K562 (cell line): ENCODE results near the gene CREG2. TPM values are rescaled to one million over a fixed set of nuclear protein-coding genes. Genes with fewer than 3 reads are reported as not detected.

ENCODE experiments used
- ATAC-seq: fragments of 200-7000 bp; cut with Tn5 transposase; 3 replicates; pipeline ENCODE4 v1.9.1; 2020; ENCODE audit warnings: moderate library complexity
- BruUV-seq: library from RNA; stranded (reverse); fragments of 400-500 nt; replicated peaks from 2 replicates; lab custom pipeline; 2021; lab: Mats Ljungman, UMichigan
- CTCF ChIA-PET: fragments of 300-600 bp; formaldehyde crosslinking; extraction: SDS; loops from one replicate; lab custom pipeline; 2021; ENCODE audit warnings: low intra/inter-chr PET ratio; lab: Yijun Ruan, JAX
- POLR2A ChIA-PET: fragments of 300-600, 350-650 bp; sonication (Branson Sonifier 250); formaldehyde crosslinking; extraction: SDS; loops from one replicate; lab custom pipeline; 2021; ENCODE audit warnings: antibody characterized with exemption, inconsistent platforms; lab: Yijun Ruan, JAX
- DNase-seq, 4 experiments: peaks; one replicate each; pipeline versions ENCODE4 v3.0.0 to v3.0.0-alpha.2; 2011 to 2018; ENCODE audit warnings: low spot score in 3 of 4, mixed read lengths in 3 of 4; ENCODE audit errors: extremely low read depth in 1 of 4
- FAIRE-seq: peaks from 2 replicates; lab custom pipeline; 2011; peaks lifted over from hg19 to GRCh38; lab: Jason Lieb, UNC
- H2AFZ ChIP-seq: 2 replicates; pipeline ENCODE4 v1.6.0; 2011; ENCODE audit warnings: low read depth, low read length, control low read depth, inconsistent platforms
- H3K27ac ChIP-seq: fragments of 200-600 bp; 3 replicates; pipeline ENCODE4 v1.8.0; 2011; ENCODE audit warnings: low read depth, mild to moderate bottlenecking, control low read depth, inconsistent platforms, low read length, moderate library complexity, mixed read lengths; ENCODE audit errors: extremely low read depth
- H3K27me3 ChIP-seq, 2 experiments: fragments of 300-600 bp in 1 of 2; 2 replicates in 1 of 2; 3 replicates in 1 of 2; pipeline versions ENCODE4 v1.6.0 to v1.8.0; 2011; ENCODE audit warnings: inconsistent platforms in 2 of 2, low read length in 2 of 2, mild to moderate bottlenecking in 1 of 2, mixed read lengths in 1 of 2, moderate library complexity in 1 of 2; ENCODE audit not compliant: control insufficient read depth in 2 of 2, insufficient read depth in 2 of 2
- H3K36me3 ChIP-seq: fragments of 300-600 bp; 3 replicates; pipeline ENCODE4 v1.8.0; 2011; ENCODE audit warnings: mild to moderate bottlenecking, low read length, inconsistent platforms; ENCODE audit not compliant: control insufficient read depth, insufficient read depth
- H3K4me1 ChIP-seq, 2 experiments: fragments of 200-600 bp in 1 of 2; replicated peaks in 1 of 2; 2 replicates in 1 of 2; 3 replicates in 1 of 2; pipeline versions ENCODE4 v1.5.1 to v1.8.0; 2011; ENCODE audit warnings: inconsistent platforms in 2 of 2, low read length in 2 of 2, mild to moderate bottlenecking in 1 of 2, mixed read lengths in 1 of 2, moderate library complexity in 1 of 2; ENCODE audit not compliant: control insufficient read depth in 2 of 2, insufficient read depth in 2 of 2
- H3K4me2 ChIP-seq: 2 replicates; pipeline ENCODE4 v1.6.1; 2011; ENCODE audit warnings: low read length, control low read depth, inconsistent platforms, mixed read lengths; ENCODE audit not compliant: insufficient read depth
- H3K4me3 ChIP-seq: fragments of 200-600 bp; sonication (generic), shearing (Covaris generic); 2 replicates; pipeline ENCODE4 v1.5.1; 2016; ENCODE audit warnings: control low read depth, inconsistent platforms
- H3K79me2 ChIP-seq: fragments of 200-600 bp; 3 replicates; pipeline ENCODE4 v1.8.0; 2011; ENCODE audit warnings: low read length, inconsistent platforms; ENCODE audit not compliant: control insufficient read depth, insufficient read depth
- H3K9ac ChIP-seq, 2 experiments: 2 replicates each; pipeline versions ENCODE4 v1.6.0 to v1.6.1; 2011; ENCODE audit warnings: low read depth in 2 of 2, low read length in 2 of 2, control low read depth in 1 of 2, inconsistent platforms in 1 of 2, mild to moderate bottlenecking in 1 of 2, mixed read lengths in 1 of 2; ENCODE audit not compliant: insufficient read depth in 1 of 2
- H3K9me1 ChIP-seq: one replicate; pipeline ENCODE4 v1.6.0; 2011; ENCODE audit warnings: inconsistent platforms, mild to moderate bottlenecking, low read length, moderate library complexity; ENCODE audit not compliant: control insufficient read depth, insufficient read depth
- H3K9me3 ChIP-seq: replicated peaks from 2 replicates; pipeline ENCODE4 v1.5.1; 2011; ENCODE audit warnings: low read depth, low read length, inconsistent platforms; ENCODE audit not compliant: control insufficient read depth, insufficient read depth
- H4K20me1 ChIP-seq: replicated peaks from 2 replicates; pipeline ENCODE4 v1.6.1; 2011; ENCODE audit warnings: low read length, inconsistent platforms, mixed read lengths; ENCODE audit not compliant: control insufficient read depth, insufficient read depth
- ATF1 ChIP-seq, 2 experiments: fragments of 450-650 bp in 1 of 2; IDR thresholded peaks; 2 replicates each; pipeline ENCODE4 v1.6.1; 2016; ENCODE audit warnings: missing compliant biosample characterization in 1 of 2, missing genetic modification characterization in 1 of 2
- BRD4 ChIP-seq: fragments of 200-600 bp; sonication (generic); IDR thresholded peaks from 2 replicates; pipeline ENCODE4 v1.6.1; 2017; ENCODE audit warnings: inconsistent platforms
- JUN ChIP-seq, 2 experiments: sonication (generic) in 1 of 2; formaldehyde crosslinking in 1 of 2; IDR thresholded peaks; 2 replicates each; pipeline versions ENCODE4 v1.6.1 to v1.8.0; 2012 to 2022; ENCODE audit warnings: borderline replicate concordance in 2 of 2, mild to moderate bottlenecking in 2 of 2, improper control_type of control experiment in 1 of 2, low read depth in 1 of 2, low read length in 1 of 2, missing genetic modification reagents in 1 of 2
- MAFF ChIP-seq: IDR thresholded peaks from 2 replicates; pipeline ENCODE4 v1.6.1; 2012; ENCODE audit warnings: low read length, improper control_type of control experiment
- MAFG ChIP-seq: fragments of 450-650 bp; conservative IDR thresholded peaks from 2 replicates; pipeline ENCODE4 v1.6.1; 2016; ENCODE audit warnings: missing genetic modification characterization, missing compliant biosample characterization
- MYNN ChIP-seq, 2 experiments: sonication (generic); formaldehyde crosslinking in 1 of 2; IDR thresholded peaks; 2 replicates each; pipeline versions ENCODE4 v1.5.0 to v1.6.1; 2016 to 2020; ENCODE audit warnings: antibody characterized with exemption in 1 of 2, missing genetic modification reagents in 1 of 2
- NFE2L1 ChIP-seq: fragments of 450-650 bp; IDR thresholded peaks from 2 replicates; pipeline ENCODE4 v1.6.1; 2016; ENCODE audit warnings: missing genetic modification characterization, low read depth, mild to moderate bottlenecking, missing compliant biosample characterization, moderate library complexity, borderline replicate concordance
- SETDB1 ChIP-seq: IDR thresholded peaks from one replicate; pipeline ENCODE4 v1.6.1; 2012; ENCODE audit warnings: low read length, control low read depth, inconsistent platforms
- SMAD1 ChIP-seq: fragments of 150-350 bp; IDR thresholded peaks from 2 replicates; pipeline ENCODE4 v1.6.1; 2014; ENCODE audit warnings: low read length, low read depth; ENCODE audit not compliant: partially characterized antibody
- SMAD2 ChIP-seq: fragments of 150-350 bp; IDR thresholded peaks from 2 replicates; pipeline ENCODE4 v1.6.1; 2014; ENCODE audit warnings: low read depth, mild to moderate bottlenecking, low read length
- TARDBP ChIP-seq: fragments of 450-650 bp; IDR thresholded peaks from 2 replicates; pipeline ENCODE4 v1.6.1; 2016
- TFAM ChIP-seq: fragments of 250-450 bp; sonication (Bioruptor Pico); conservative IDR thresholded peaks from 2 replicates; pipeline ENCODE4 v1.5.0; 2021; ENCODE audit warnings: mild to moderate bottlenecking, moderate library complexity
- TRIM24 ChIP-seq, 2 experiments: fragments of 450-650 bp; IDR thresholded peaks; 2 replicates each; pipeline ENCODE4 v1.6.1; 2016
- ZNF165 ChIP-seq: fragments of 250-450 bp; sonication (Bioruptor Pico); IDR thresholded peaks from 2 replicates; pipeline ENCODE4 v1.4.0; 2020; ENCODE audit warnings: borderline replicate concordance
- ZNF445 ChIP-seq: fragments of 250-450 bp; sonication (Bioruptor Pico); IDR thresholded peaks from 2 replicates; pipeline ENCODE4 v1.4.0; 2020; ENCODE audit warnings: low read depth, mild to moderate bottlenecking, moderate library complexity
- ZNF79 ChIP-seq: fragments of 250-450 bp; sonication (Bioruptor Pico); IDR thresholded peaks from 2 replicates; pipeline ENCODE4 v1.4.0; 2020; ENCODE audit warnings: low read depth, mild to moderate bottlenecking, moderate library complexity
- ZNF830 ChIP-seq: fragments of 250-450 bp; sonication (Bioruptor Pico); IDR thresholded peaks from 2 replicates; pipeline ENCODE4 v1.5.0; 2021; ENCODE audit warnings: mild to moderate bottlenecking
- ZSCAN29 ChIP-seq: fragments of 450-650 bp; IDR thresholded peaks from 2 replicates; pipeline ENCODE4 v1.6.1; 2017
- ZZZ3 ChIP-seq: fragments of 450-650 bp; IDR thresholded peaks from 2 replicates; pipeline ENCODE4 v1.6.1; 2016; ENCODE audit warnings: antibody characterized with exemption, mild to moderate bottlenecking, moderate library complexity
- WGBS: fragments of 100-300 bp; shearing (Covaris generic); methylation state at CpG from one replicate; pipeline ENCODE4 v1.1.6; 2016; ENCODE audit warnings: low coverage, mixed read lengths; ENCODE audit not compliant: insufficient coverage; ENCODE audit errors: missing lambda C conversion rate; 5-methylcytosine and 5-hydroxymethylcytosine counted together
- in situ Hi-C: fragments of 300-500 bp; cut with MboI; formaldehyde crosslinking; loops from 4 replicates; pipeline ENCODE4 v1.15.0; 2018; ENCODE audit warnings: inconsistent platforms, mixed read lengths
- intact Hi-C: fragments of 100-400 bp; cut with micrococcal nuclease; formaldehyde crosslinking; loops from 2 replicates; pipeline ENCODE4 v1.14.2; 2022
- polyA plus RNA-seq, 8 experiments: library from polyadenylated mRNA; depleted of rRNA in 4 of 8; stranded (reverse) in 5 of 8; unstranded in 3 of 8; fragments of >200 nt; fragmentation: Nextera tagmentation in 2 of 8; fragmentation: Illumina TruSeq in 1 of 8; extraction: Ambion mirVana in 2 of 8; extraction: Trizol in 1 of 8; gene quantifications; 2 replicates each; pipeline versions ENCODE4 v1.2.1 to v1.2.3, GENCODE V29; 2011 to 2014; ENCODE audit warnings: inconsistent platforms in 1 of 8, missing spikeins in 1 of 8
- total RNA-seq, 7 experiments: library from RNA; depleted of rRNA in 6 of 7; stranded (reverse); fragments of >200 nt in 6 of 7; fragmentation: Illumina TruSeq in 2 of 7; extraction: Trizol in 2 of 7; gene quantifications; 2 replicates each; pipeline versions ENCODE4 v1.2.1 to v1.2.3, GENCODE V29; 2011 to 2021; ENCODE audit warnings: low replicate concordance in 1 of 7
- TF ChIP-seq, protein P1 (sequence below): sonication (generic); formaldehyde crosslinking; IDR thresholded peaks from 2 replicates; pipeline ENCODE4 v1.8.1; 2023; ENCODE audit warnings: mild to moderate bottlenecking, missing genetic modification reagents
- TF ChIP-seq, protein P2 (sequence below): fragments of 450-650 bp; IDR thresholded peaks from 2 replicates; pipeline ENCODE4 v1.7.1; 2018; ENCODE audit warnings: mild to moderate bottlenecking, low read depth; ENCODE audit not compliant: partially characterized antibody

The CREG2 gene
- total and polyA plus RNA-seq, 9 of the 15 experiments (the other 6 are each of a cell fraction or from before 2014, with no cell fraction given): not detected

DNA sequence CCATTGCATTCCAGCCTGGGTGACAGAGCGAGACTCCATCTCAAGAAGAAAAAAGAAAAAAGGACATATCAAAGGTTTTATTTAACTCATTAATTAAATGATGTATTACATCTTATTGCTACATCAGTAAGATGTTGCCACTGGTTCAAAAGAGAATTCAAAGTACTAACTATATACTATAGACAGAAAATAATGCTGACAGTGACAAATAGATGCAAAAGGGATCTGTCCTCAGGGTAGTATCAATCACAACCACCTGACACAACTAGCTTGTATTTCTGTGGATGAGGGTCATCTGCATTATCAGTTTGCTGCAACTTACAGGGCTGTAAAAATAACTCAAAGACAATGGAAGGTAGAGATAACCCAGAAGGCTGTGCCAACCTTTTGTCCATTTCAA, 16.4 kb upstream of the CREG2 start (continued):
- no peak for TF ChIP-seq SMAD1
- TF ChIP-seq ZNF165 (CRISPR knock-in tag): no peak
- no peak for TF ChIP-seq ZSCAN29
- TF ChIP-seq TARDBP: no peak
- no peak for TF ChIP-seq SETDB1
- peak; percentile 74 for TF ChIP-seq MAFG (tag)
- TF ChIP-seq ATF1 (CRISPR knock-in tag; IDR thresholded peaks at IDR 0.05): no peak
- TF ChIP-seq ATF1 (tag; IDR thresholded peaks at IDR 0.05): no peak
- TF ChIP-seq MAFF: peak; percentile 83
- no peak for TF ChIP-seq ZNF79 (CRISPR knock-in tag)
- no peak for TF ChIP-seq JUN (IDR thresholded peaks at IDR 0.05; ENCODE audit: borderline replicate concordance, low read depth, low read length)
- no peak for TF ChIP-seq JUN (CRISPR knock-in tag; IDR thresholded peaks at IDR 0.05; ENCODE audit: borderline replicate concordance)

DNA sequence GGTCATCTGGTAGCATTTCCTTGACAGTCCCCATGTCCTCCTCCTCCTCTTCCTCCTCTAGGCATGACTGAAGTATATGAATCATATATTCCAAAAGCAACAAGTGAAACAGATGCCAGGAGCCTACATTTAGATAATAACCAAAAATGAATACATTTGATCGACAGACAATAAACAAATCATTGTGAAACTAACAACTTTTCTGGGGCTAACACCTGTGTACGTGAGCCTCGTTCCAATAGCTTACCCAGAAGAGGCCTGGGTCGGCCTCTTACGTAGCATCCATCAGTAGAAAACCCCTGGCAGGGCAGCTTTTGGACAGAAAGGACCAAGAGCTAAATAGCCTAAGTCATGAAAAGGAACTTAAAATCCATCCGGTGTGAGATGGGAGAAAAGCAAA, 15.3 kb upstream of the CREG2 start:
- peaks cover 7% of the 10 kb centered on the region; the same call in 1 of the 2 replicates for H4K20me1 ChIP-seq
- no peaks in the 10 kb centered on the region for H3K9me3 ChIP-seq
- no peaks in the 10 kb centered on the region for H3K36me3 ChIP-seq
- FAIRE-seq: no peak
- no peak overlapping the region for H3K4me2 ChIP-seq
- intact Hi-C loops (loop anchor here (10.0 kb wide), 1 partner anchor 368 kb away; no protein-coding TSS in a partner anchor), in situ Hi-C loops (no loop called here)
- H3K9ac ChIP-seq: no peak overlapping the region
- no peak for DNase-seq
- CTCF ChIA-PET: no interaction called here
- 2% methylated on average over 6 of the region's 6 CpGs for WGBS
- H3K27ac ChIP-seq: no peak overlapping the region
- H3K79me2 ChIP-seq: no peaks in the 10 kb centered on the region
- no peak overlapping the region for H3K4me3 ChIP-seq
- H2AFZ ChIP-seq: no peak overlapping the region
- H3K9me1 ChIP-seq: no peaks in the 10 kb centered on the region
- no TSS peak for BruUV-seq
- POLR2A ChIA-PET: interaction anchor here (0.5 to 1.1 kb wide), 2 partner anchors 14 to 870 kb away, joined by 3 to 4 read pairs; no protein-coding TSS in a partner anchor
- ATAC-seq: no peak
- no peaks in the 10 kb centered on the region for H3K4me1 ChIP-seq
- H3K27me3 ChIP-seq: peaks cover 37 to 73% of the 10 kb centered on the region in 2 experiments
- TF ChIP-seq NFE2L1 (no peak), MYNN (IDR thresholded peaks at IDR 0.05) (no peak), MYNN (CRISPR knock-in tag; IDR thresholded peaks at IDR 0.05) (no peak), ZNF830 (CRISPR knock-in tag) (no peak), SMAD2 (no peak), ZZZ3 (no peak), TFAM (no peak), ZNF445 (CRISPR knock-in tag) (no peak), TRIM24 (IDR thresholded peaks at IDR 0.05) (no peak), BRD4 (no peak)
- TF ChIP-seq, protein P1, sequence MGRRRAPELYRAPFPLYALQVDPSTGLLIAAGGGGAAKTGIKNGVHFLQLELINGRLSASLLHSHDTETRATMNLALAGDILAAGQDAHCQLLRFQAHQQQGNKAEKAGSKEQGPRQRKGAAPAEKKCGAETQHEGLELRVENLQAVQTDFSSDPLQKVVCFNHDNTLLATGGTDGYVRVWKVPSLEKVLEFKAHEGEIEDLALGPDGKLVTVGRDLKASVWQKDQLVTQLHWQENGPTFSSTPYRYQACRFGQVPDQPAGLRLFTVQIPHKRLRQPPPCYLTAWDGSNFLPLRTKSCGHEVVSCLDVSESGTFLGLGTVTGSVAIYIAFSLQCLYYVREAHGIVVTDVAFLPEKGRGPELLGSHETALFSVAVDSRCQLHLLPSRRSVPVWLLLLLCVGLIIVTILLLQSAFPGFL: no peak
- TF ChIP-seq, protein P2, sequence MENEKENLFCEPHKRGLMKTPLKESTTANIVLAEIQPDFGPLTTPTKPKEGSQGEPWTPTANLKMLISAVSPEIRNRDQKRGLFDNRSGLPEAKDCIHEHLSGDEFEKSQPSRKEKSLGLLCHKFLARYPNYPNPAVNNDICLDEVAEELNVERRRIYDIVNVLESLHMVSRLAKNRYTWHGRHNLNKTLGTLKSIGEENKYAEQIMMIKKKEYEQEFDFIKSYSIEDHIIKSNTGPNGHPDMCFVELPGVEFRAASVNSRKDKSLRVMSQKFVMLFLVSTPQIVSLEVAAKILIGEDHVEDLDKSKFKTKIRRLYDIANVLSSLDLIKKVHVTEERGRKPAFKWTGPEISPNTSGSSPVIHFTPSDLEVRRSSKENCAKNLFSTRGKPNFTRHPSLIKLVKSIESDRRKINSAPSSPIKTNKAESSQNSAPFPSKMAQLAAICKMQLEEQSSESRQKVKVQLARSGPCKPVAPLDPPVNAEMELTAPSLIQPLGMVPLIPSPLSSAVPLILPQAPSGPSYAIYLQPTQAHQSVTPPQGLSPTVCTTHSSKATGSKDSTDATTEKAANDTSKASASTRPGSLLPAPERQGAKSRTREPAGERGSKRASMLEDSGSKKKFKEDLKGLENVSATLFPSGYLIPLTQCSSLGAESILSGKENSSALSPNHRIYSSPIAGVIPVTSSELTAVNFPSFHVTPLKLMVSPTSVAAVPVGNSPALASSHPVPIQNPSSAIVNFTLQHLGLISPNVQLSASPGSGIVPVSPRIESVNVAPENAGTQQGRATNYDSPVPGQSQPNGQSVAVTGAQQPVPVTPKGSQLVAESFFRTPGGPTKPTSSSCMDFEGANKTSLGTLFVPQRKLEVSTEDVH: no peak
